Liver (tissue), 9 donors: ENCODE results near the gene MBP. TPM values are rescaled to one million over a fixed set of nuclear protein-coding genes. Genes with fewer than 3 reads are reported as not detected.

ENCODE experiments used
- DNase-seq: peaks from one replicate; pipeline ENCODE4 v3.0.0-alpha.2; 2017; ENCODE audit warnings: low spot score
- H3K27ac ChIP-seq, 2 donors: one replicate each; pipeline ENCODE4 v1.7.0; 2013; ENCODE audit warnings: inconsistent platforms in 2 of 2, low read length in 2 of 2, control low read depth in 1 of 2, low read depth in 1 of 2, mild to moderate bottlenecking in 1 of 2
- H3K27me3 ChIP-seq, 4 donors: one replicate each; pipeline versions ENCODE4 v1.6.1 to v1.7.0; 2013; ENCODE audit warnings: low read length in 3 of 4, inconsistent platforms in 1 of 4, mild to moderate bottlenecking in 1 of 4, moderate library complexity in 1 of 4; ENCODE audit not compliant: control insufficient read depth in 4 of 4, insufficient read depth in 4 of 4
- H3K36me3 ChIP-seq, 4 donors: one replicate each; pipeline versions ENCODE4 v1.6.1 to v1.7.0; 2013; ENCODE audit warnings: low read length in 3 of 4, mild to moderate bottlenecking in 3 of 4, low read depth in 1 of 4, moderate library complexity in 1 of 4; ENCODE audit not compliant: control insufficient read depth in 4 of 4, insufficient read depth in 3 of 4
- H3K4me1 ChIP-seq, 4 donors: one replicate each; pipeline versions ENCODE4 v1.6.1 to v1.7.0; 2013; ENCODE audit warnings: low read length in 3 of 4, mild to moderate bottlenecking in 3 of 4, moderate library complexity in 1 of 4; ENCODE audit not compliant: control insufficient read depth in 4 of 4, insufficient read depth in 4 of 4
- H3K4me3 ChIP-seq, 3 donors: one replicate each; pipeline versions ENCODE4 v1.6.1 to v1.7.0; 2013; ENCODE audit warnings: low read length in 3 of 3, control low read depth in 1 of 3, low read depth in 1 of 3, mild to moderate bottlenecking in 1 of 3
- H3K9ac ChIP-seq, 2 donors: one replicate each; pipeline ENCODE4 v1.7.0; 2013; ENCODE audit warnings: low read length in 2 of 2, mild to moderate bottlenecking in 2 of 2, moderate library complexity in 2 of 2, control low read depth in 1 of 2, low read depth in 1 of 2
- H3K9me3 ChIP-seq, 4 donors: one replicate each; pipeline versions ENCODE4 v1.6.1 to v1.7.0; 2013; ENCODE audit warnings: low read length in 3 of 4; ENCODE audit not compliant: control insufficient read depth in 4 of 4
- ATF3 ChIP-seq: IDR thresholded peaks from 2 replicates; pipeline ENCODE4 v1.6.1; 2016; ENCODE audit warnings: antibody characterized with exemption
- FOXA1 ChIP-seq: IDR thresholded peaks from 2 replicates; pipeline ENCODE4 v1.6.1; 2016; ENCODE audit warnings: antibody characterized with exemption
- FOXA2 ChIP-seq: IDR thresholded peaks from 2 replicates; pipeline ENCODE4 v1.6.1; 2016; ENCODE audit warnings: antibody characterized with exemption
- GABPA ChIP-seq, 2 donors: IDR thresholded peaks in 1 of 2; conservative IDR thresholded peaks in 1 of 2; 2 replicates each; pipeline ENCODE4 v1.6.1; 2016; ENCODE audit warnings: antibody characterized with exemption in 2 of 2, mild to moderate bottlenecking in 1 of 2, moderate library complexity in 1 of 2
- HNF4A ChIP-seq, 2 donors: conservative IDR thresholded peaks; 2 replicates each; pipeline ENCODE4 v1.6.1; 2016; ENCODE audit warnings: antibody characterized with exemption in 2 of 2, mild to moderate bottlenecking in 2 of 2
- HNF4G ChIP-seq: IDR thresholded peaks from 2 replicates; pipeline ENCODE4 v1.6.1; 2016; ENCODE audit warnings: antibody characterized with exemption
- JUND ChIP-seq, 2 donors: IDR thresholded peaks; 2 replicates each; pipeline ENCODE4 v1.6.1; 2016; ENCODE audit warnings: antibody characterized with exemption in 2 of 2
- RAD21 ChIP-seq, 2 donors: IDR thresholded peaks; 2 replicates each; pipeline ENCODE4 v1.6.1; 2016; ENCODE audit warnings: antibody characterized with exemption in 2 of 2, mild to moderate bottlenecking in 2 of 2
- RXRA ChIP-seq, 2 donors: IDR thresholded peaks; 2 replicates each; pipeline ENCODE4 v1.6.1; 2017 to 2018; ENCODE audit warnings: antibody characterized with exemption in 2 of 2, mild to moderate bottlenecking in 1 of 2
- SP1 ChIP-seq: IDR thresholded peaks from 2 replicates; pipeline ENCODE4 v1.6.1; 2018; ENCODE audit warnings: antibody characterized with exemption, mild to moderate bottlenecking
- TAF1 ChIP-seq: conservative IDR thresholded peaks from 2 replicates; pipeline ENCODE4 v1.6.1; 2016; ENCODE audit warnings: antibody characterized with exemption, mild to moderate bottlenecking
- YY1 ChIP-seq: IDR thresholded peaks from 2 replicates; pipeline ENCODE4 v1.6.1; 2016; ENCODE audit warnings: antibody characterized with exemption, mild to moderate bottlenecking
- ZBTB33 ChIP-seq: IDR thresholded peaks from 2 replicates; pipeline ENCODE4 v1.6.1; 2016; ENCODE audit warnings: antibody characterized with exemption
- WGBS: extraction: QIAGEN DNeasy Blood & Tissue Kit; methylation state at CpG from one replicate; pipeline ENCODE4 v1.1.7; 2013; 5-methylcytosine and 5-hydroxymethylcytosine counted together
- polyA plus RNA-seq, 2 donors: library from polyadenylated mRNA; stranded (reverse) in 1 of 2; unstranded in 1 of 2; fragments of 200-250 nt in 1 of 2; fragments of >200 nt in 1 of 2; fragmentation: Nextera tagmentation in 1 of 2; extraction: Ambion mirVana in 1 of 2; gene quantifications; one replicate each; pipeline versions ENCODE4 v1.2.1 to v1.2.3, GENCODE V29; 2013 to 2015
- total RNA-seq, 2 donors: library from RNA; depleted of rRNA; stranded (reverse); fragments of >200 nt; gene quantifications; one replicate each; pipeline ENCODE4 v1.2.3, GENCODE V29; 2014
- TF ChIP-seq, protein P1 (sequence below): IDR thresholded peaks from 2 replicates; pipeline ENCODE4 v1.6.1; 2016; ENCODE audit warnings: antibody characterized with exemption, mild to moderate bottlenecking
- TF ChIP-seq, protein P2 (sequence below): fragments of 150-350 bp; IDR thresholded peaks from 2 replicates; pipeline ENCODE4 v1.5.1; 2017; ENCODE audit warnings: improper control_type of control experiment, low read depth, low read length; ENCODE audit not compliant: missing input control
- TF ChIP-seq, protein P3 (sequence below): IDR thresholded peaks from 2 replicates; pipeline ENCODE4 v1.6.1; 2016; ENCODE audit warnings: antibody characterized with exemption
- donor health status: healthy.
- donor health status: healthy.
- donor health status: healthy.
- donor health status: healthy.
- donor health status: healthy.

MBP gene
- total and polyA plus RNA-seq, 4 donors: 9.7 to 23.3 (median 17.7) TPM

DNA sequence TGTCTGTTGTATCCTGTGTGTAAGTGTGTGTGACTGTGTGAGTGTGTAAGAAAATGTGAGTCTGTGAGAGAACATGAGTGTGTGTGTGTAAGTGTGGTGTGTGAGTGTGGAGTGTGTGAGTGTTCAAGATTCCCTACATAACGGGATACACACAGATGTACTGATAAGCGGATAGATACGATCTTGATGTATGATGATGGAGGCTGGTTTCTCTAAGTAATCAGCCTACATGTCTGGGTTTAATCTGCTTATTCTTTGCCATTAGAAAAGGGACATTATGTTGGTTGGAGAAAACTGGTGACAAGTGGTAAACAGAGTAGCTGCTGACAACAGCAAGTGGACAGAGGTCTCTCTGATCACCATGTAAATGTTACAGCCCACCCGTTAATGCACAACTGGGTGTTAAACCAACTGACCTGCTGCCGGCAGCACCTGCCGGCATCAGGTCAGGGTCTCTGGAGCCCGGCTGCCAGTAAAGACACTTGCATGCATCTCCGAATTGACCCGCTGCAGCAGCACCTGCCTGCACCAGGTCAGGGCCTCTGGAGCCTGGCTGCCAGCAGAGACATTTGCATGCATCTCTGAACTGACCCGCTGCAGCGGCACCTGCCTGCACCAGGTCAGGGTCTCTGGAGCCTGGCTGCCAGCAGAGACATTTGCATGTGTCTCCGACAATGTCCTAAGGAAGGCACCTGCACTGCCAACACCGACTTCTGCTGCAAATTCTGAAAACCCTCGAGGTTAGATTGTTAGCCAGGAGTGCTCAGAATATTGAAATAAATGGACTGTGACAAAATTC, 87.5 kb downstream of the MBP start:
- DNase-seq: no peak
- Histone ChIP-seq H3K27ac (no peak overlapping the region), H3K9ac (no peak overlapping the region), H3K36me3 (peaks cover 0 to 21% (median 9%) of the 10 kb centered on the region in 4 donors), H3K27me3 (no peaks in the 10 kb centered on the region), H3K9me3 (no peaks in the 10 kb centered on the region), H3K4me1 (no peaks in the 10 kb centered on the region), H3K4me3 (no peak overlapping the region)
- WGBS: 84% methylated on average over 14 of the region's 14 CpGs
- TF ChIP-seq HNF4A (conservative IDR thresholded peaks at IDR 0.05) (no peak), RAD21 (IDR thresholded peaks at IDR 0.05) (no peak), GABPA (IDR thresholded peaks at IDR 0.05 in 1 of 2, conservative IDR thresholded peaks at IDR 0.05 in 1 of 2) (no peak), ZBTB33 (no peak), ATF3 (no peak), RXRA (IDR thresholded peaks at IDR 0.05) (no peak), YY1 (no peak), TAF1 (no peak), HNF4G (no peak), JUND (IDR thresholded peaks at IDR 0.05) (no peak), FOXA1 (no peak), SP1 (no peak), FOXA2 (no peak)
- TF ChIP-seq, protein P1, sequence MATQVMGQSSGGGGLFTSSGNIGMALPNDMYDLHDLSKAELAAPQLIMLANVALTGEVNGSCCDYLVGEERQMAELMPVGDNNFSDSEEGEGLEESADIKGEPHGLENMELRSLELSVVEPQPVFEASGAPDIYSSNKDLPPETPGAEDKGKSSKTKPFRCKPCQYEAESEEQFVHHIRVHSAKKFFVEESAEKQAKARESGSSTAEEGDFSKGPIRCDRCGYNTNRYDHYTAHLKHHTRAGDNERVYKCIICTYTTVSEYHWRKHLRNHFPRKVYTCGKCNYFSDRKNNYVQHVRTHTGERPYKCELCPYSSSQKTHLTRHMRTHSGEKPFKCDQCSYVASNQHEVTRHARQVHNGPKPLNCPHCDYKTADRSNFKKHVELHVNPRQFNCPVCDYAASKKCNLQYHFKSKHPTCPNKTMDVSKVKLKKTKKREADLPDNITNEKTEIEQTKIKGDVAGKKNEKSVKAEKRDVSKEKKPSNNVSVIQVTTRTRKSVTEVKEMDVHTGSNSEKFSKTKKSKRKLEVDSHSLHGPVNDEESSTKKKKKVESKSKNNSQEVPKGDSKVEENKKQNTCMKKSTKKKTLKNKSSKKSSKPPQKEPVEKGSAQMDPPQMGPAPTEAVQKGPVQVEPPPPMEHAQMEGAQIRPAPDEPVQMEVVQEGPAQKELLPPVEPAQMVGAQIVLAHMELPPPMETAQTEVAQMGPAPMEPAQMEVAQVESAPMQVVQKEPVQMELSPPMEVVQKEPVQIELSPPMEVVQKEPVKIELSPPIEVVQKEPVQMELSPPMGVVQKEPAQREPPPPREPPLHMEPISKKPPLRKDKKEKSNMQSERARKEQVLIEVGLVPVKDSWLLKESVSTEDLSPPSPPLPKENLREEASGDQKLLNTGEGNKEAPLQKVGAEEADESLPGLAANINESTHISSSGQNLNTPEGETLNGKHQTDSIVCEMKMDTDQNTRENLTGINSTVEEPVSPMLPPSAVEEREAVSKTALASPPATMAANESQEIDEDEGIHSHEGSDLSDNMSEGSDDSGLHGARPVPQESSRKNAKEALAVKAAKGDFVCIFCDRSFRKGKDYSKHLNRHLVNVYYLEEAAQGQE: no peak
- TF ChIP-seq, protein P2, sequence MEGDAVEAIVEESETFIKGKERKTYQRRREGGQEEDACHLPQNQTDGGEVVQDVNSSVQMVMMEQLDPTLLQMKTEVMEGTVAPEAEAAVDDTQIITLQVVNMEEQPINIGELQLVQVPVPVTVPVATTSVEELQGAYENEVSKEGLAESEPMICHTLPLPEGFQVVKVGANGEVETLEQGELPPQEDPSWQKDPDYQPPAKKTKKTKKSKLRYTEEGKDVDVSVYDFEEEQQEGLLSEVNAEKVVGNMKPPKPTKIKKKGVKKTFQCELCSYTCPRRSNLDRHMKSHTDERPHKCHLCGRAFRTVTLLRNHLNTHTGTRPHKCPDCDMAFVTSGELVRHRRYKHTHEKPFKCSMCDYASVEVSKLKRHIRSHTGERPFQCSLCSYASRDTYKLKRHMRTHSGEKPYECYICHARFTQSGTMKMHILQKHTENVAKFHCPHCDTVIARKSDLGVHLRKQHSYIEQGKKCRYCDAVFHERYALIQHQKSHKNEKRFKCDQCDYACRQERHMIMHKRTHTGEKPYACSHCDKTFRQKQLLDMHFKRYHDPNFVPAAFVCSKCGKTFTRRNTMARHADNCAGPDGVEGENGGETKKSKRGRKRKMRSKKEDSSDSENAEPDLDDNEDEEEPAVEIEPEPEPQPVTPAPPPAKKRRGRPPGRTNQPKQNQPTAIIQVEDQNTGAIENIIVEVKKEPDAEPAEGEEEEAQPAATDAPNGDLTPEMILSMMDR: no peak
- TF ChIP-seq, protein P3, sequence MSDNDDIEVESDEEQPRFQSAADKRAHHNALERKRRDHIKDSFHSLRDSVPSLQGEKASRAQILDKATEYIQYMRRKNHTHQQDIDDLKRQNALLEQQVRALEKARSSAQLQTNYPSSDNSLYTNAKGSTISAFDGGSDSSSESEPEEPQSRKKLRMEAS: no peak
